GM12864 (cell line): Measurements from ENCODE around the gene ACSL4.

ENCODE experiments used
- DNase-seq: peaks from one replicate; pipeline ENCODE4 v3.0.0-alpha.2; 2011; ENCODE audit warnings: low read depth
- H3K4me3 ChIP-seq: 2 replicates; pipeline ENCODE4 v1.5.1; 2011; ENCODE audit warnings: mild to moderate bottlenecking, low read depth, low read length, control low read depth
- TF ChIP-seq, protein P1 (sequence below): IDR thresholded peaks from 2 replicates; pipeline ENCODE4 v1.5.1; 2011; ENCODE audit warnings: low read depth, mild to moderate bottlenecking, moderate library complexity, low read length, control low read depth, inconsistent platforms; ENCODE audit errors: missing control alignments

The ACSL4 gene

GRCh38 chrX:109614951-109615350, 118.1 kb downstream of the ACSL4 start:
- DNase-seq = no peak
- TF ChIP-seq, protein P1, sequence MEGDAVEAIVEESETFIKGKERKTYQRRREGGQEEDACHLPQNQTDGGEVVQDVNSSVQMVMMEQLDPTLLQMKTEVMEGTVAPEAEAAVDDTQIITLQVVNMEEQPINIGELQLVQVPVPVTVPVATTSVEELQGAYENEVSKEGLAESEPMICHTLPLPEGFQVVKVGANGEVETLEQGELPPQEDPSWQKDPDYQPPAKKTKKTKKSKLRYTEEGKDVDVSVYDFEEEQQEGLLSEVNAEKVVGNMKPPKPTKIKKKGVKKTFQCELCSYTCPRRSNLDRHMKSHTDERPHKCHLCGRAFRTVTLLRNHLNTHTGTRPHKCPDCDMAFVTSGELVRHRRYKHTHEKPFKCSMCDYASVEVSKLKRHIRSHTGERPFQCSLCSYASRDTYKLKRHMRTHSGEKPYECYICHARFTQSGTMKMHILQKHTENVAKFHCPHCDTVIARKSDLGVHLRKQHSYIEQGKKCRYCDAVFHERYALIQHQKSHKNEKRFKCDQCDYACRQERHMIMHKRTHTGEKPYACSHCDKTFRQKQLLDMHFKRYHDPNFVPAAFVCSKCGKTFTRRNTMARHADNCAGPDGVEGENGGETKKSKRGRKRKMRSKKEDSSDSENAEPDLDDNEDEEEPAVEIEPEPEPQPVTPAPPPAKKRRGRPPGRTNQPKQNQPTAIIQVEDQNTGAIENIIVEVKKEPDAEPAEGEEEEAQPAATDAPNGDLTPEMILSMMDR = no peak
- no peak overlapping the region for H3K4me3 ChIP-seq

DNA sequence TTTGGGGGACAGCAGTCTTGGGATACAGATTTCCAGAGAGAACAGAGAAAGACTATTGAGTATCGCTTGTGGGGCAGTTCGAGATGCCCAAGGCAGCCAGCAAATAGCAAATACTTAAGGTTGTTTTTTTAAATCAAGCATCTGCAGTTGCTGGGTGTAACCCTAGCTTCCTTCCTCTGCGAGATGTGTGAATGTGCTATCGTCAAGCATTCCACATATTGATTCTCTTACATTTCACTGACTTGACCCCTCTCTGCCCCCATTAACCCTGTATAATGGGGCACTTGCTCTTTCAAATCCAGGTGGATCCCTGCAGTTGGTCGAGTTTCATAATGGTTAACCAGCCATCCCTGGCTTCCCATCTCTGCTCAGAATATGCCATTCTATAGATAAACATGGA, 131.6 kb downstream of the ACSL4 start:
- no peak overlapping the region for H3K4me3 ChIP-seq
- TF ChIP-seq, protein P1 = no peak
- DNase-seq = no peak

- TF ChIP-seq, protein P1 = no peak
- no peak overlapping the region for H3K4me3 ChIP-seq
- DNase-seq = no peak
Observed at GRCh38 chrX:109600237-109600651, 132.8 kb downstream of the ACSL4 start.

- H3K4me3 ChIP-seq = no peak overlapping the region
- DNase-seq = no peak
- TF ChIP-seq, protein P1 = no peak
Observed at GRCh38 chrX:109596015-109596414, 137.0 kb downstream of the ACSL4 start.
